DMS79 (cell line): ENCODE data around the gene C11orf24.
A peak's percentile ranks its signal among the peaks of the same experiment; 100 is the strongest.
"Not testable (repeated sequence)": the region's sequence is repeated elsewhere in the genome, so short reads cannot be mapped to it uniquely, and the experiment has no call there.

Experiments
- DNase-seq: peaks from one replicate; lab custom pipeline; 2025; lab: John Stamatoyannopoulos, UW

C11orf24 gene

GRCh38 chr11:68298659-68299516 lies 27.1 kb upstream of the C11orf24 start:
- DNase-seq = no peak

DNA sequence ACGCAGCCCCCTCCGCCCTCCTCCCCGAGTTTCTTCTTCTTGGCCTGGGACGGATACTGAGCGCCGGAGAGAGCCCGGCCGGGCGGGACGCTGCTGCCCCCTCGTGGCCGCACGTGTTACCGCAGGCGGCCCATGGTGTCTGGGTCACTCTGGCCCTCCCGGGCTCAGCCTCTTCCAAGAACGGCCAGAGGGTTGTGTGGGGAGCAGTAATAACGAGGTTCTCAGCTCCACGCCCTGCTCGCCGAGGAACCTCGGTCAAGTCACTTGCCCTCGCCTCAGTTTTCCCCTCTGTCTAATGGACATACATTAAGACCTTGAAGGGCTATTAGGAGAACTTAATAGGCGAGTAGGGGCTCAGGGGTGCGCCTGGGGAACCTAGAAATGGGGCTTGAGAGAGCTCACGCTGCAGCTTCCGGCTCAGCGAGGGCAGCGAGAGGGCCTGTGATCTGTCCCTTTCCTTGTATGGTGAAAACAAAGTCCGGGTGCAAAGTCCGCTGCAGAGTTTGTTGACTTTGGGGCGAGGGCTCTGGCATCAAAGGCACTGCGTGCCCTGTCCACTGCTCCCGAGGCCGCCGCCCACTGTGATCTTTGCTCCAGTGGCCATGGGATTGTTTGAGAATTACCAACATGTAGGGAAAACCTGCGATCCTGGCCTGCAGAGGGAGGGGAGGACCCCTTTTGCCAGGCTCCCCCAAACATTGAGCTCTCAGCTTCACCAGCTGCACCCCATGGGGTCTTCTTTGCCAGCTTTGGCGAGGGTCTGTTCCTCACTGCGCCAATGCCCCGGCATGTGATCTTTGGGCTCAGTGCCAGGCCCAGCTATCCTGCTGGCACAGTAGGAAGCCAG lies 26.3 kb upstream of the C11orf24 start:
- DNase-seq = no peak

DNA sequence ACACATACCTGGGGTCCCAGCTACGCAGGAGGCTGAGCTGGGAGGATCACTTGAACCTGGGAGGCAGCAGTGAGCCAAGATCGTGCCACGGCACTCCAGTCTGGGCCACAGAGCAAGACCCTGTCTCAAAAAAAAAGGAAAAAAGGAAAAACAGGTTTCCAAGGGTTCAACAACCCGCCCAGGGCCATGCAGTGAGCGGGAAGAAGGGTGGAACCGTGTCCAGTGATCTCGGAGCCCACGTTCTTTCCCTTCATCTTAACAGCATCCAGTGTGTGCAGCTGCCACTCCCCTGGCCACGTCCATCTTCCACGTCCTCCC lies 25.7 kb upstream of the C11orf24 start:
- no peak for DNase-seq

DNA sequence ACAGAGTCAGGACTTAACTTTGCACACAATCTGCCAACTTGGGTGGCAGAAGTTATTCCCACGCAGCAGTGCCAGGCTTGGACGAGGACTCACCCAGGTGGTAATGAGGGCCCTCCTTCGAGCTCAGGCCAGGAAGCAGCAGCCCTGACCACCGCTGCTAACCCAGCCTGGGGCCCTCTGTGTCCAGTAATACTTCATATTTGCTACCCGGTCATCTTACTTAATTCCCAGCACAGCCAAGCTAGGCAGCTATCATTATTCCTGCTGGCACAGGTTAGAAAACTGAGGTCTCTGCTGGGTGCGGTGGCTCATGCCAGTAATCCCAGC lies 25.2 kb upstream of the C11orf24 start:
- no peak for DNase-seq

DNA sequence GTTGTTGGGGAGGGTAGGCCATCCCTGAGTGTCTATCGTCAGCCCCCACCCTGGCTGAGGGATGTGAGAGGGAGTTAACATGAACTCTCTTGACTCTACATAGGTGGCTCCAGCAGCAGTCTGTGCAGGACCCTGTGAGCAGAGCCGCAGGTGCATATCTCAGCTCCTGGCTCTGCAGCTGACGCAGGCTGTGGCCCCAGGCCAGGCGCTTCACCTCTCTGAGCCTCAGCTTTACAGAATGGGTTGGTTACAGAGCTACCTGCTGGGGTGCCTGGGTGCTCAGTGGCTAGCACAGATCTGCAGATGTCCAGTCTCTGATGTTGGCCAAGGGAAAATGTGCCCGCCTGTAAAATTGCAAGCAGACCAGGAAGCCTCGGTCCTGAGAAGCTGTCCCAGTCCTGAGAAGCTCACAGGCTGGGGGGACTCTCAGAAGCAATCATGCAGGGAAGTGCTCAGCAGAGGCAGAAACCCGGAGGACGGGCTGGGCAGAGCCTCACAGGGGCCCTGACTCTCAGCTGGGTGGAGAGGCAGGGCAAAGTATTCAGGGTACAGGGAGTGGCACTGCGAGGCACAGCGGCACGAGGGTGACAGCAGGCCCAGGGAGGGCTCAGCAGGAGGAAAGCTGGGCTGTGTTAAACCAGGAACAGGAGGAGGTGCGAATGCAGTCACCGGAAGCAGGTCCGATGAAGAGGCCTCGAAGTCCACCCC lies 24.7 kb upstream of the C11orf24 start:
- DNase-seq = no peak

DNA sequence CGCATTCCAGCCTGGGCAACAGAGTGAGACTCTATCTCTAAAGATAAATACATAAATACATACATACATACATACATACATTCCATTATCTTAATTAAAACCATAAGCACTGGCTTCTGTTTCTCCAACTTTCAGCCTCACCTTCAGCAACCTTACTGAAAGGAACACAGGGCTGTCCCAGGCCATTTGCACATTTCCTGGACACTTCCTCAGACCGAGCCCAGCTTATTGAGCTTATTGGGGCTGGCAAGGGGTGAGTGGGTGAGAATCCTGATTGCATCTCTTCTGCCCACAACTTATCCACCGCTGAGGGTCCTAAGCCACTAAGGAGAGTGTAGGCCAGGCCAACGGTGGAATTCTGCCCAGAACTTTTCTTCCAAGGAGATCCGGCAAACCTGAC lies 24.2 kb upstream of the C11orf24 start:
- no peak for DNase-seq

DNA sequence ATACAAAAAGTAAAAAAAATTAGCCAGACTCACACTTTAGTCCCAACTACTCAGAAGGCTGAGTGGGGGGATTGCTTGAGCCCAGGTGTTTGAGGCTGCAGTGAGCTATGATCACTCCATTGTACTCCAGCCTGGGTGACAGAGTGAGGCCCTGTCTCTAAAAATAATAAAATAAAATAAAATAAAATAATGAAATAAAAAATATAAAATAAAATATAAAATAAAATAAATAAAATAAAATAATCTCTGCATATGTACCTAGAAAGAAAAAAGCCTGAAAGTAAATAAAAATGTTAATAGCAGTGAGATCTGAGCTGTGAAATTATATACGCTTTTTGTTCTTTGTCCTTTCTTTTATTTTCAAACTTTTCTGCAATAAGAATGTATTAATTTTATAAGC lies 23.5 kb upstream of the C11orf24 start:
- DNase-seq = no peak

GRCh38 chr11:68293708-68294107 lies 21.9 kb upstream of the C11orf24 start:
- DNase-seq = no peak

DNA sequence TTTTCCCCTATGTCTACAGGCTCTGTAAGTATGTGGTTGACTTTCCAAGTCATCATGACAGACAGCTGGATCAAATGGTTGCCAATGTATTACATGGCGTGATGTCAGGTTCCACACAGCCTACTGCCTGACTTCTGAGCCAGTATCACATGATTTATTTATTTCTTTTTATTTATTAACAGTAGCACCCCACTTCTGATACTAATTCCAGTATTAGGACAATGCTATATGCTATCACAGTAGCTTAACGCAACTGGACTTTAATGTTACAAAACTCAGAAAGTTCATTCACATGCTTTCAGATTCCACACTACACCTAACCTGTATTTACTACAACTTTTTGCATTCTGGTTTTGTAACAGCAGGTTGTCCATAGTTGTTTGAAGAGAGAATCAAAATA lies 17.7 kb upstream of the C11orf24 start:
- DNase-seq = no peak

DNA sequence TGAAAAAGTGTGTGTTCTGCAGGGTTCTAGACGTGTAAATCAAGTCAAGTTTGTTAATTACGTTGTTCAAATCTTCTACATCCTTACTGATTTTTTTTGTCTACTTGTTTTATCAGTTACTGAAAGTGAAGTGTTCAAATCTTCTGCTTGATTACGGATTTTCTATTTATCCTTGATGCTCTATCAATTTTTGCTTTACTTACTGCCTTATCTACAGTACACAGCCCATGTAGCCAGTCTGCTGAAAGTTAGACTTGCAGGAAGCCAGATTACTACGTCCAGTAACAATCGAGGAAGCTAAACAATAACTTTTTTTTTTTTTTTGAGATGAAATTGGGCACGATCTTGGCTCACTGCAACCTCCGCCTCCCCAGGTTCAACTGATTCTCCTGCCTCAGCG lies 15.6 kb upstream of the C11orf24 start:
- DNase-seq = no peak

- not testable (repeated sequence) for DNase-seq
Measured at GRCh38 chr11:68284588-68284987, 12.8 kb upstream of the C11orf24 start.

GRCh38 chr11:68282861-68283230 lies 11.1 kb upstream of the C11orf24 start:
- no peak for DNase-seq

GRCh38 chr11:68282141-68282860 lies 10.5 kb upstream of the C11orf24 start:
- no peak for DNase-seq

GRCh38 chr11:68279676-68280075 lies 7.9 kb upstream of the C11orf24 start:
- DNase-seq = no peak

- no peak for DNase-seq
Measured at GRCh38 chr11:68276861-68277260, 5.1 kb upstream of the C11orf24 start.

DNA sequence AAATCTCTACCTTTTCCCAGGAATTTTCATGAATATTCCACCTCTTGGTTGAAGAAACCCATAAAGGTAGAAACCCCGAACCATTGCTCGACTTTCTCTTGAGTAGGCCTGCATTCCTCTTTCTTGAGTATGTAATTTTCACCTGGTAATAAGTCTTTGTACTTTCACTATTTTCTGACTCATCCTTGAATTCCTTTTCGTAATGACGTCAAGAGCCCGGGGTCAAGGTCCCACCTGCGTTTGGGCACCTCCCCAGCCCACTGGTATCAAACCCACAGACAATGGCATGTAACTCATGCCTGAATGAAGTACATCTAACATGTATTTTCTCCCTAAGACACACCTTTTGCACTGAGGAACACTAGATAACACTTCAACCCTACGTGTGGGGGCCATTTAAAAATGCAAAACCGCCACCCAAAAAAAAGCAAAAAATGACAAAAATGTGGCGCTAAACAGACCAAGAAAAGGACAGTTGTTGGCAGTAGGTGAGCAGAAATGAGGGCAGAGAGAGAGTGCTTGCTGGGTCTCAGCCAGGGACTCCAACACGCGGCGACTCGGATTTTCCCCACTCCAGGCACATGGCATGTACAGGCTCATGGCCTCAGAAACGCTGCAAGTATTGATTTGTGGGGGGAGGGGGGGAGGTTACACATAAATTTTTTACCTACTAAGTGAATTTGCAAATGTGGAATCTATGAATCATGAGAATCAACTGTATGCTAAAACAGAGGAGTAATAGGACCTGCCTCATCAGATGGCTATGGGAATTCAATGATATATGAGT lies 4.1 kb upstream of the C11orf24 start:
- no peak for DNase-seq

DNA sequence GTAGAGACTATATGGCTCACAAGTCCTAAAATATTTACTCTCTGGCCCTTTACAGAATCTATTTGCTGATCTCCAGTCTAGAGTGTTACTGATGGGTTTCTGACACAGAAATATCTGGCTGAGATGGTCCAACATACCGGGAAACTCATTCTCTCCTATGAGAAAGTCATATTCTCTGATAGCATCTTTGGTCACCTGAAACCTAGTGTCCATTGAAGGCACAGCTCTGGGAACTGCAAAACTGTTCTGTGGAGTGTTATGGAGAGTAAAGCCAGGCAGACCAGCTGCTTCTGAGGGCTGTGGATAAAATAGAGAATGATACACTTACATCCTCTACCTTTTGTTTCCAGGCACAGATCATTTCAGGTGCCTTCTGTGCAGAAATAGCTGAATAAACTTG lies 2.5 kb upstream of the C11orf24 start:
- no peak for DNase-seq

GRCh38 chr11:68273026-68273738 lies 1.4 kb upstream of the C11orf24 start:
- no peak for DNase-seq

DNA sequence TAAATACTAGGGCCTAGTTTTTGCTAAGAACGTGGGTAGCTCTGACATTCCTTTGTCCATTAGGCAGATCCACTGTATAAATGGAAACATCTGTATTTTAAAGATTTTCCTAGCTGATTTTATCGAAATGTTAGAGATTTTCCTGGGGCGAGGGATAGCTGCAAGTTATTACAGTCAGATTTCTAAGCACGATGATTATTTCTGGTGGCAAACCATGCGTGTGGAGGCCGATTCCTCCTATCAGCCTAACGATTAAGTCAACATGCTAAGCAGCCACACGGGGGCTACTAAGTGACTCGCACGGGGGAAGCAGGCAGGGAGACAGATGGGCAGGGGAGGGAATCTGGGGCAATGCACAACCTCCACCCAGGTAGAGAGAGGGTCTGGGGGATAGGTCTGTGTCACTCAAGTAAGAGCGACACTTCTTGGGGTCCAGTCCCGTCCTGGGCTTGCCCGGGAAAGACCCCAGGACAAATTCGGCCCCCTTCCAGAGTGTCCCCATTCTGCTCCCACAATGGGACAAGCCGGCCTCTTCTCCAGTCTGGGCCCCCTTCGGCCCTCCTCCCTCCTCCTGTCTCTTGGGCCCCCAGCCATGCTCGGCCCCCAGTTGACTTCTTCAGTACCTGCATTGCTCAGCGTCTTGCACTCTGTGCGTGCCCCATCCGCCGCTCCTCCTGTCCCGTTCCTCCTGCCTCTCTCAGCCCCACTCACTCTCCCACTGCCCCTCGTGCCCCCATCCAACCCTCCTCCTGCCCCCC lies 571 bp downstream of the C11orf24 start:
- peak; percentile 58 for DNase-seq
